BJ (cell line): ENCODE data around the gene FAM219A. TPM values are rescaled to one million over a fixed set of nuclear protein-coding genes. Genes with fewer than 3 reads are reported as not detected.

Experiments
- CTCF ChIA-PET: fragments of 350-600 bp; formaldehyde crosslinking; extraction: SDS; loops from one replicate; lab custom pipeline; 2021; ENCODE audit warnings: antibody characterized with exemption, inconsistent platforms; lab: Yijun Ruan, JAX
- POLR2A ChIA-PET: fragments of 300-600 bp; sonication (Branson Sonifier 250); formaldehyde crosslinking; extraction: SDS; loops from one replicate; lab custom pipeline; 2021; ENCODE audit warnings: antibody characterized with exemption; lab: Charles Lee
- DNase-seq: peaks from one replicate; pipeline ENCODE4 v3.0.0-alpha.2; 2011; ENCODE audit warnings: low read depth
- H3K27me3 ChIP-seq: 2 replicates; pipeline ENCODE4 v1.6.0; 2011; ENCODE audit warnings: low read length; ENCODE audit not compliant: control insufficient read depth, insufficient read depth
- H3K36me3 ChIP-seq: 2 replicates; pipeline ENCODE4 v1.5.1; 2011; ENCODE audit warnings: low read length; ENCODE audit not compliant: control insufficient read depth, insufficient read depth
- H3K4me3 ChIP-seq: 2 replicates; pipeline ENCODE4 v1.5.1; 2011; ENCODE audit warnings: low read depth, mild to moderate bottlenecking, control low read depth, low read length
- CTCF ChIP-seq: IDR thresholded peaks from 2 replicates; pipeline ENCODE4 v1.5.1; 2011; ENCODE audit warnings: low read depth, mild to moderate bottlenecking, control low read depth, inconsistent platforms, low read length, moderate library complexity; ENCODE audit not compliant: insufficient read depth
- polyA plus RNA-seq: library from polyadenylated mRNA; depleted of rRNA; stranded (reverse); fragments of >200 nt; gene quantifications from 2 replicates; pipeline ENCODE4 v1.2.3, GENCODE V29; 2011

FAM219A gene
- polyA plus RNA-seq, 1 experiment, result 17.8 TPM

GRCh38 chr9:34377404-34377746 is 81.0 kb downstream of the FAM219A start:
- ChIA-PET POLR2A (no interaction called here), CTCF (interaction anchor here (0.7 to 6.6 kb wide), 11 partner anchors 27 to 303 kb away, joined by 3 to 59 read pairs (median 3); no protein-coding TSS in a partner anchor)
- H3K36me3 ChIP-seq, result no peaks in the 10 kb centered on the region
- peaks cover 6% of the 10 kb centered on the region for H3K27me3 ChIP-seq
- DNase-seq, result no peak
- no peak for TF ChIP-seq CTCF
- peak overlapping the region; percentile 57 for H3K4me3 ChIP-seq

GRCh38 chr9:34376596-34377403 is 81.6 kb downstream of the FAM219A start, which contains the start of gene MYORG:
TSS of gene MYORG (minus strand) at chr9:34376898. CDS start at chr9:34372943, 3,955 bp downstream.
- H3K36me3 ChIP-seq, result no peaks in the 10 kb centered on the region
- TF ChIP-seq CTCF, result no peak
- H3K27me3 ChIP-seq, result peaks cover 7% of the 10 kb centered on the region
- peak within 1 kb of the TSS; percentile 57 for H3K4me3 ChIP-seq
- ChIA-PET CTCF (interaction anchor here (0.9 to 6.6 kb wide), 7 partner anchors 27 to 303 kb away, joined by 3 to 59 read pairs (median 3); no protein-coding TSS in a partner anchor), POLR2A (interaction anchor here (0.6 kb wide), 1 partner anchor 26 kb away, joined by 4 read pairs; no protein-coding TSS in a partner anchor)
- peak; percentile 50 for DNase-seq

GRCh38 chr9:34375901-34376595 is 82.3 kb downstream of the FAM219A start:
- peaks cover 14% of the 10 kb centered on the region for H3K27me3 ChIP-seq
- no peak for TF ChIP-seq CTCF
- DNase-seq, result no peak
- H3K4me3 ChIP-seq, result peak overlapping the region; percentile 57
- CTCF ChIA-PET, result interaction anchor here (6.1 to 6.6 kb wide), 3 partner anchors 28 to 121 kb away, joined by 28 to 59 read pairs (median 53); no protein-coding TSS in a partner anchor
- H3K36me3 ChIP-seq, result no peaks in the 10 kb centered on the region
- POLR2A ChIA-PET, result interaction anchor here (0.5 kb wide), 1 partner anchor 163 kb away, joined by 5 read pairs; no protein-coding TSS in a partner anchor

- POLR2A ChIA-PET, result interaction anchor here (0.6 kb wide), 1 partner anchor 269 kb away, joined by 3 read pairs; no protein-coding TSS in a partner anchor
- peaks cover 18% of the 10 kb centered on the region for H3K27me3 ChIP-seq
- CTCF ChIA-PET, result interaction anchor here (6.5 to 6.6 kb wide), 2 partner anchors 29 to 120 kb away, joined by 28 to 53 read pairs; no protein-coding TSS in a partner anchor
- TF ChIP-seq CTCF, result no peak
- H3K36me3 ChIP-seq, result no peaks in the 10 kb centered on the region
- no peak overlapping the region for H3K4me3 ChIP-seq
- DNase-seq, result no peak
These were observed 83.3 kb downstream of the FAM219A start for GRCh38 chr9:34374905-34375552.
